ENCODE data around the gene LAD1. TPM values are rescaled to one million over a fixed set of nuclear protein-coding genes. Genes with fewer than 3 reads are reported as not detected.
A peak's percentile ranks its signal among the peaks of the same experiment; 100 is the strongest.

Gene LAD1
- total and polyA plus RNA-seq, 2 of the 13 experiments (the other 11 are each of a cell fraction or from before 2014, with no cell fraction given), result 10.8 to 65.6 TPM

GRCh38 chr1:201396861-201397464 lies 2.2 kb downstream of the LAD1 start (continued):
- TF ChIP-seq DBP (CRISPR knock-in tag; IDR thresholded peaks at IDR 0.05; ENCODE audit: not compliant biosample characterization) (no peak), CEBPZ (IDR thresholded peaks at IDR 0.05; ENCODE audit: low read length) (no peak), ZUFSP (CRISPR knock-in tag; IDR thresholded peaks at IDR 0.05; ENCODE audit: borderline replicate concordance) (no peak), PRDM4 (CRISPR knock-in tag; IDR thresholded peaks at IDR 0.05; ENCODE audit: borderline replicate concordance) (no peak), ZNF326 (CRISPR knock-in tag; IDR thresholded peaks at IDR 0.05; ENCODE audit: borderline replicate concordance) (no peak), ZNF816 (CRISPR knock-in tag; IDR thresholded peaks at IDR 0.05; ENCODE audit: borderline replicate concordance) (no peak), SYNCRIP (IDR thresholded peaks at IDR 0.05; ENCODE audit: insufficient read depth, low read depth, low read length) (no peak), SSRP1 (CRISPR knock-in tag; IDR thresholded peaks at IDR 0.05) (no peak), HDAC2 (CRISPR knock-in tag; IDR thresholded peaks at IDR 0.05) (peak; percentile 55; the same call in 1 of the 2 replicates), ZNF3 (CRISPR knock-in tag; IDR thresholded peaks at IDR 0.05) (no peak), RFXANK (CRISPR knock-in tag; IDR thresholded peaks at IDR 0.05) (no peak), HNRNPK (IDR thresholded peaks at IDR 0.05; ENCODE audit: low read depth, low read length, poor library complexity, severe bottlenecking) (no peak), ZNF251 (CRISPR knock-in tag; IDR thresholded peaks at IDR 0.05) (no peak), FOSL1 (CRISPR knock-in tag; IDR thresholded peaks at IDR 0.05; ENCODE audit: borderline replicate concordance) (0 out of 2 replicates have a peak, but pooled peaks have one; percentile 43), ZNF777 (CRISPR knock-in tag; IDR thresholded peaks at IDR 0.05) (peak; percentile 35), AHR (CRISPR knock-in tag; IDR thresholded peaks at IDR 0.05) (0 out of 2 replicates have a peak, but pooled peaks have one; percentile 66), ZBTB4 (CRISPR knock-in tag; IDR thresholded peaks at IDR 0.05; ENCODE audit: borderline replicate concordance) (peak; percentile 56; the same call in 1 of the 2 replicates), TP53 (CRISPR knock-in tag; conservative IDR thresholded peaks at IDR 0.05) (no peak)

Measured in HepG2 (cell line).